ENCODE data around the gene HDHD3.

The HDHD3 gene

GRCh38 chr9:113352411-113352810 is 24.4 kb downstream of the HDHD3 start:
- no peak for DNase-seq
- in situ Hi-C loops (cut with HindIII; ENCODE audit: low pct_ligation_motif_present, low sequenced_read_pairs), result no loop called here
- Histone ChIP-seq H3K27ac (no peak overlapping the region), H3K36me3 (replicated peaks) (no peaks in the 10 kb centered on the region), H3K27me3 (replicated peaks) (peaks cover 47% of the 10 kb centered on the region), H3K4me3 (ENCODE audit: low read depth, low read length) (no peak overlapping the region)
- no peak for TF ChIP-seq CTCF (IDR thresholded peaks at IDR 0.05; ENCODE audit: low read depth, low read length, missing control alignments)

GRCh38 chr9:113352006-113352405 is 24.8 kb downstream of the HDHD3 start:
- in situ Hi-C loops (cut with HindIII; ENCODE audit: low pct_ligation_motif_present, low sequenced_read_pairs), result no loop called here
- Histone ChIP-seq H3K27ac (no peak overlapping the region), H3K36me3 (replicated peaks) (no peaks in the 10 kb centered on the region), H3K27me3 (replicated peaks) (peaks cover 46% of the 10 kb centered on the region), H3K4me3 (ENCODE audit: low read depth, low read length) (no peak overlapping the region)
- no peak for DNase-seq
- TF ChIP-seq CTCF (IDR thresholded peaks at IDR 0.05; ENCODE audit: low read depth, low read length, missing control alignments), result no peak

GRCh38 chr9:113350937-113351336 is 25.8 kb downstream of the HDHD3 start:
- no peak for TF ChIP-seq CTCF (IDR thresholded peaks at IDR 0.05; ENCODE audit: low read depth, low read length, missing control alignments)
- Histone ChIP-seq H3K27me3 (replicated peaks) (peaks cover 42% of the 10 kb centered on the region), H3K27ac (no peak overlapping the region), H3K4me3 (ENCODE audit: low read depth, low read length) (no peak overlapping the region), H3K36me3 (replicated peaks) (no peaks in the 10 kb centered on the region)
- no peak for DNase-seq
- in situ Hi-C loops (cut with HindIII; ENCODE audit: low pct_ligation_motif_present, low sequenced_read_pairs), result no loop called here

- in situ Hi-C loops (cut with HindIII; ENCODE audit: low pct_ligation_motif_present, low sequenced_read_pairs), result no loop called here
- Histone ChIP-seq H3K36me3 (replicated peaks) (no peaks in the 10 kb centered on the region), H3K27ac (no peak overlapping the region), H3K4me3 (ENCODE audit: low read depth, low read length) (no peak overlapping the region), H3K27me3 (replicated peaks) (peaks cover 42% of the 10 kb centered on the region)
- TF ChIP-seq CTCF (IDR thresholded peaks at IDR 0.05; ENCODE audit: low read depth, low read length, missing control alignments), result no peak
- DNase-seq, result no peak
Measured at GRCh38 chr9:113350107-113350661, 26.6 kb downstream of the HDHD3 start.

GRCh38 chr9:113349445-113350094 is 27.2 kb downstream of the HDHD3 start, which contains the start of gene BSPRY:
Gene BSPRY (plus strand): TSS chr9:113349541. CDS start chr9:113349580, 39 bp downstream.
- DNase-seq, result no peak
- no peaks in the 10 kb centered on the region for H3K36me3 ChIP-seq (replicated peaks)
- in situ Hi-C loops (cut with HindIII; ENCODE audit: low pct_ligation_motif_present, low sequenced_read_pairs), result no loop called here
- no peak within 1 kb of the TSS for H3K27ac ChIP-seq
- TF ChIP-seq CTCF (IDR thresholded peaks at IDR 0.05; ENCODE audit: low read depth, low read length, missing control alignments), result no peak
- H3K27me3 ChIP-seq (replicated peaks), result peaks cover 42% of the 10 kb centered on the region
- H3K4me3 ChIP-seq (ENCODE audit: low read depth, low read length), result peak within 1 kb of the TSS; percentile 17

GRCh38 chr9:113349066-113349444 is 27.7 kb downstream of the HDHD3 start:
- in situ Hi-C loops (cut with HindIII; ENCODE audit: low pct_ligation_motif_present, low sequenced_read_pairs), result no loop called here
- DNase-seq, result no peak
- H3K27me3 ChIP-seq (replicated peaks), result peaks cover 42% of the 10 kb centered on the region
- H3K4me3 ChIP-seq (ENCODE audit: low read depth, low read length), result no peak overlapping the region
- H3K27ac ChIP-seq, result no peak overlapping the region
- H3K36me3 ChIP-seq (replicated peaks), result no peaks in the 10 kb centered on the region
- TF ChIP-seq CTCF (IDR thresholded peaks at IDR 0.05; ENCODE audit: low read depth, low read length, missing control alignments), result no peak

Data from brain microvascular endothelial cell (primary cell).